Pons (tissue), 1 donor: ENCODE measurements around the gene SPNS2.
"Not testable (repeated sequence)": the region's sequence is repeated elsewhere in the genome, so short reads cannot be mapped to it uniquely, and the experiment has no call there.

Experiments used
- DNase-seq: peaks from one replicate; pipeline ENCODE4 v3.0.0-alpha.2; 2016; ENCODE audit warnings: low spot score

Gene SPNS2

DNA sequence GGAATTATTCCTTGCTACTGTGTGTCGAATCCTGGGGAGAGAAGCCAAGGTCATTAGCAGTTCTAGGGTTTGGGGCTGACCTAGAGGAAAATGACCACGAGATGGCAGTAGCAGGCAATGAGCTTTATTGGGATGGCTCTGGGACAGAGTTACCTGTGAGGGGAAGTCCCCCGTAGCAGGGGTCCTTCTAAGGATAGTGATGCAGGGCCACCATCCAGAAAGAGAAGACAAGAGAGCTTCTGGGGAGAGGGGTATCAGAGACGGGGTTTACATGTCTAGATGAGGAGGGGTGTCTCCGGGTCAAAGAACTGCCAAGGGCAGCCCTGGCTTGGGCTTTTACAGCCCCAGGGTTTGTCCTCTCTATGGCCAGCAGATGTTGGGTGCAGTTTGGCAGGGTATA lies 68.1 kb downstream of the SPNS2 start:
- peak; percentile 78 for DNase-seq

DNA sequence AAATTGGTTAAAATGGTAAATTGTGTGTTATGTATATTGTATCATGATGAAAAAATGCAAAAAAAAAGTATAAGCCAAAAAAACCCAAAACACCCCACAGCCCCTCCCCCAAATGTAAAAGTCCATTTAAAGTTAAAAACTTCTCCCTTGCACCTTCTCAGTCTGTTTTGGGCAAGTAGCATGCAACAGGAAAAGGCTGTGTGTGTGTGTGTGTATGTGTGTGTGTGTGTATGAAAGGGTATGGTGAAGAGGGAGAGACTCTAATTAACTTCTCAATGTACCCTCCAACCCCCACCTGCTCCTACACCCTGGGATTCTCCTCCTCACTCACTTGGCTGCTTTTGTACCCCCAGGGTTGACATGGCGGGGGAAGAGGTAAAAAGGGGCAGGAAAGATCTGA lies 70.9 kb downstream of the SPNS2 start:
- no peak for DNase-seq

DNA sequence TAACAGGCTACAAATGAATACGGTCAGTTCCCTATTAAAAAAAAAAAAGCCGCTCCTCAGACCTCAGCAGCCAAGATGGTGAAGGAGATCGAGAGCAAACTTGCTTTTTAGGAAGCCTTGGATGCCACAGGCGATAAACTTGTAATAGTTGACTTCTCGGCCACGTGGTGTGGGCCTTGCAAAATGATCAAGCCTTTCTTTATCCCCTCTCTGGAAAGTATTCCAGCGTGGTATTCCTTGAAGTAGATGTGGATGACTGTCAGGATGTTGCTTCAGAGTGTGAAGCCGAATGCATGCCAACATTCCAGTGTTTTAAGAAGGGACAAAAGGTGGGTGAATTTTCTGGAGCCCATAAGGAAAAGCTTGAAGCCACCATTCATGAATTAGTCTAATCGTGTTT lies 73.5 kb downstream of the SPNS2 start:
- no peak for DNase-seq

DNA sequence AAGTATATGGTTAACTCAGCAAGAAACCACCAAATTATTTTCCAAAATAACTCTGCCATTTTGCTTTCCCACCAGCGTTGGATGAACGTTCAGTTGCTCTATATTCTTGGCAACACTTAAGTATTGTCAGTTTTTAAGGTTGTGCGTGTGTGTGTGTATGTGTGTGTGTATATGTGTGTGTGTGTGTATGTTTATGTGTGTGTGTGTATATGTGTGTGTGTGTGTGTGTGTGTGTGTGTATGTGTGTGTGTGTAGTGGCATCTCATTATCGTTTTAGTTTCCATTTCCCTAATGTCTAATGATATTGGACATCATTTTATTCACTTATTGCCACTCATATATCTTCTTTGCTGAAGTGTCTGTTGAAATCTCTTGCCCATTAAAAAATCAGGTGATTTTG lies 74.4 kb downstream of the SPNS2 start:
- no peak for DNase-seq

DNA sequence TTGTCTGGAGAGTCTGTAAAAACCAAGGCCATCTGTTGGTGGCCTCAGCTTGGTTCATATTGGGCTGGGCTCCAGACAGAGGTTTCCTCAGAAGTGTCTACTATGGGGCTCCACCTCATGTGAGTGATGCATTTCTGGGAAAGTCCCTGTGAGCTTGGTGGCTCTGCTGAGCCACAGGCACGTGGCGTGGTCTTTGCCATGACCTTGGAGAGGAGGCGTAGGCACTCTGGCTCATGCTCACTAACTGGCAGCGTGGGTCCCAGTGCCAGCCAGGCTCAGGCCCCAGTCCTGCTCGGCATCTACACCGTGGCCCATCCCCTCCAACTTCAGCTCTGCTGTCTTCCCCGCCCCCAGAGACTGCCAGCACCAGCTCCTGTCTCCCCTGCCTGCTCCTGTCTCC lies 75.0 kb downstream of the SPNS2 start:
- no peak for DNase-seq

DNA sequence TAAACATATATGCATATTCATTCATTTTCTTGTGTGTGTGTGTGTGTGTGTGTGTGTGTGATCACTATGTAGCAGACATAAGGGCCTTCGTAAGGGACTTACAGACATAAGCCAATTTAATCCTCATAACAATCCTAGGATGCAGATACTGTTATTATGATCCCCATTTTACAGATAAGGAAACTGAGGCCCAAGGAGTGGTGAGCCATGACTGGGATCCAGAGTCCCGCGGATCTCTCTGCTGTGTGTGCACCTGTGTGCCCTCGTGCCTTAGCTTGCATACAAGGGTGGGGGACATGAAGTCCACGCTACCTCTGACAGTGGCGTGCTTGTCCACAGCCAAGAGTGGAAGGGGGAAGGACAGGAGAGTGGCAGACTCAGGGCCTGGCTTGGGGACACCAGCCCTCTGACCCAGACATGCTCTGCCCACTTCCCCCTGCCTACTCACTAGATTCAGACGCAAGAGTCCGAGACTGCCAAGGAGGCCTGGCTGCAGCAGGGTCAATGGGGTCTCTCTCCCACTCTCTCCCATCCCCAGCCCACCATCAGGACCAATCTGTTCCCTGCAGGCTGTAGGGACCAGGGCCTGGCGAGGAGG lies 75.9 kb downstream of the SPNS2 start:
- DNase-seq, result no peak

DNA sequence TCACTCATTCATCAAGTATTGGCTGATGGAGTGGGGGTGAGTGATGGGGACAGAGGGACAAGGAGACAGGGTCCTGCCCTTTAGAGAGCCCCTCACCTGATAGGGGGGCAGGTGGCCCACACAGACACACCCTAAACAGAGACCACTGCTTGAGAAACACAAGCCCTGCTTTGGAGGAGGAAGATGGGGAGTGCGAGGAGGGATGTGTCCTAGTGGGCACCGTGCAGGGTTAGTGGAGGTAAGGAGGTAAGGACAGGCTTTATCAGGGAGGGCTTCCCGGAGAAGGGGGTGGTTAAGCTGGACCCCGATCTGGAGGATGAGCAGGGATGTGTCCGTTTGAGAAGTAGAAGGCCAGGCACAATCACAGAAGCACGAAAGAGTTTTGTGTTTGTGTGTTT lies 77.5 kb downstream of the SPNS2 start:
- no peak for DNase-seq

DNA sequence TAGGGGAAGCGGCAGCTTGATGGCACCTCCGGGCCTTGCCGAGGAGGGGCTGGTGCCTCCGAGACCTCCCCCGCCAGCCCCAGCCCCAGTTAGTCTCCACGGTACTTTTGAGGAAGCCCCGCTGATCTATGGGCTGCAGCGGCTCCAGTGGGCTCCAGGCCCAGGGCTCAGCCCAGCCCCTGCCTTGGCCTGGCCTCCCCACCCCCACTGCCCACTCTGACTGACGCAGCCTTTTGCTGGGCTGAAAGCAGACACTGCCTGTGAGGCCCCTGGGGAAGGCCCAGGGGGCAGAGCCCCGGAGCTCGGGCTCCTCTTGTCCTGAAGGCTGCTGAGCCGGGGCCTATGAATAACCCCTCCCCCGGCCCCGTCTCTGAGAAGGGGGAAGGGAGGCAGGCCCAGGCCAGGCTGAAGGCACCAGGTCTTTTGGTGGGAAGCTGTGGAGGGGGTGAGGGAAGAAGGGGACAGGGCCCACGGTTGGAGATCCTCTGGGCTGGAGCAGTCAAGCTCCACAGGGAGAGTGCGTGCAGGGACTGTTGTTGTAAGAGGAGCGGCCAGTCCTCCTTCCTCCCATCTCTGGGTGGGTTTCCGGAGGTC lies 78.1 kb downstream of the SPNS2 start:
- no peak for DNase-seq

DNA sequence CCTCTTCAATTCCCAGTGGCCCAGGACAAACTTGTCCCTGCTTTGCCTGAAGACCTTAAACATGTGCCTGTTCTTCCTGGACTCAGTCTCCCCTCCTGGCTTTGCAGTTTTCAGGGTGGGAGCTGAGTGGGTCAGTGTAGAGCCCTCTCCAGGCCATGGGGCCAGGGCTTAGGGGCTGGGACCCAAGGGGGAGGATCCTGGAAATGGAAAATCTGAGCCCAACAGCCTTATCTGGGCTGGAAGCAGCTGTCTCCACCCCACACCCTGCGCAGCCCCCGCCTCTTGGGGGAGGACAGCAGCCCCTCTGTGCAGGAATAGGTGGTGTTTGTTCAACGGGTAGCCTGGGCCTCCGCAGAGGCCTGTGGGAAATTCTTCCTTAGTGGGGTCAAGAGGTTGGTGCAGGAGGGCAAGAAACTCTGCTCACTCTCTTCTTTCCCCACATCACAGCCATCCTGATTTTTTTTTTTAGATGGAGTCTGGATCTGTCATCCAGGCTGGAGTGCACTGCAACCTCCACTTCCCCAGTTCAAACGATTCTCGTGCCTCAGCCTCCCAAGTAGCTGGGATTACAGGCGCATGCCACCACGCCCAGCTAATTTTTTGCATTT lies 78.8 kb downstream of the SPNS2 start:
- no peak for DNase-seq

DNA sequence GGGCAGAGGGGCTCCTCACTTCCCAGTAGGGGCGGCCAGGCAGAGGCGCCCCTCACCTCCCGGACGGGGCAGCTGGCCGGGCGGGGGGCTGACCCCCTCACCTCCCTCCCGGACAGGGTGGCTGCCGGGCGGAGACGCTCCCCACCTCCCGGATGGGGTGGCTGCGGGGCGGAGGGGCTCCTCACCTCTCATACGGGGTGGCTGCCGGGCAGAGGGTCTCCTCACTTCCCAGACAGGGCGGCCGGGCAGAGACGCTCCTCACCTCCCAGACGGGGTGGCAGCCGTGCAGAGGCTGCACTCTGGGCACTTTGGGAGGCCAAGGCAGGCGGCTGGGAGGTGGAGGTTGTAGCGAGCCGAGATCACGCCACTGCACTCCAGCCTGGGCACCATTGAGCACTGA lies 79.7 kb downstream of the SPNS2 start:
- DNase-seq, result not testable (repeated sequence)

DNA sequence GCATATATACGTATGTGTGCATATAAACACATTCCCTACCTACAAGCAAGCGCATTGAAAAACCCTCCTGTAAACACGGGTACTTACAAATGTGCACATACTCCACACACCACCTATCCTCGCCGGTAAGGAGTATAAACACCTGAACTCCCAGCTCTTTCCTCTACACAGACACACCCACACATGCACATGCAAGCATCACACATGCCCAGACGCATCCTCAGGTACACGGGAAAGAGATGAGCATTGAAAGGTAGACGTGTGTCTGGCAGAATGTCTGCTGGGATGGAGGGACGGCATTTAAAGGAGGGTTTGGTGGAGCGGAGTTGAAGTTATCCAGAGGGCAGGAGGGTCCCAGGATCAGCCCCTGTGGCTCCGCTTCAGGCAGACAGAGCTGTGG lies 81.0 kb downstream of the SPNS2 start:
- no peak for DNase-seq

DNA sequence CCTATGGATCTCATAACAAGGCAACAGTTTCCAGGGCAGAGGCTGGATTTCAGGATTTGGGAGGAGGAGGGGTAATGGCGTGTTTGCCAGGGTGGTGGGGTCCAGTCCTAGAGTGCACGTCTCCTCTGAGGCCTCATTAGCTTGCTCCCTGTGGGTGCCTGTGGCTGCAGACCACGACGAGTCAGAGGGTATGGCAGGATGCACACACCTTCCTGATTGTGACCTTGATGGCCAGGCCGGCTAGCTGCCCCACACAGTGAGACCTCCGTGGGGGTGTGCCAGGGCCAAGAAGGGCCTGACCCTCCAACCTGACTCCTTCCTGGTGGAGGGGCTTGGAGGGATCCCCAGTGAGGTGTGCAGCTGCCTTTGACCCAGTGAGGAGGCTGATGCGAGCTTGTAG lies 81.6 kb downstream of the SPNS2 start:
- no peak for DNase-seq

DNA sequence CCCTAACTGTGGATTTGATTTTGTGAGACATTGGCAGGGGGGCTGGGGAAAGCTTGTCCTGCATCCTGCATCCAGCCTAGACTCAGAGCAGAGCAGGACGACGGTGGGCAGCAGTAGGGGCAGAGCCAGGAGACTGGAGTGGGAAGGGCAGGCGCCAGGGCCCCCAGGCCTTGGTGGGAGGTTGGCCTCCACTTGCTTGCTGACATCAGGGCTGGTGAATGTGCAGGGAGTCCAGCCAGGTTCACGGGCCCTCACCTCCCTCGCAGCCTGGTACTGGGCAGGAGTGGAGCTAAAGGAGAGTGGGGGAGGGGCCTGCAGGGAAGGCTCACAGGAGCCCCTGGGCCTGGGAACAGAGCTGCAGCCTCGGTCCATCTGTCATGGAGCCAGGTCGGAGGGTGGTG lies 83.4 kb downstream of the SPNS2 start:
- DNase-seq, result no peak

DNA sequence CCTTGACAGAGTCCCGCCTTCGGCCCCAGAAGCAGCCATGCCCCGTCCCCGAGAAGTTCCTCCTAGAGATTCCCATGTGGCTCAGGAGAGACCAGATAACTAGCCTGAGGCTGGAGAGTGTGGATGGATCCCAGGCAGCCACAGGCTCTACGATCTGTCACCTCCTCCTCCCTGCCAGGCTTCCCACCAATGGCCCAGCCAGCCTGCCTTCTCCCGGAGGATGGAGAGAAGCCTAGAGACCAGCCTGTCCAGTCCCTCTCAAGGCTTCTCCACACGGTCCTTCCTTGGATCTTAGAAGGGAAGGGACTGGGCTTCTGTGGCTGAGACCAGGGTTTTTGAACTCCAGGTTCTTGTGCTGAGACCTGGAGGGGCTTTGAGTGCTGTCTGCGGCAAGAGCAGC lies 84.0 kb downstream of the SPNS2 start:
- DNase-seq, result no peak

DNA sequence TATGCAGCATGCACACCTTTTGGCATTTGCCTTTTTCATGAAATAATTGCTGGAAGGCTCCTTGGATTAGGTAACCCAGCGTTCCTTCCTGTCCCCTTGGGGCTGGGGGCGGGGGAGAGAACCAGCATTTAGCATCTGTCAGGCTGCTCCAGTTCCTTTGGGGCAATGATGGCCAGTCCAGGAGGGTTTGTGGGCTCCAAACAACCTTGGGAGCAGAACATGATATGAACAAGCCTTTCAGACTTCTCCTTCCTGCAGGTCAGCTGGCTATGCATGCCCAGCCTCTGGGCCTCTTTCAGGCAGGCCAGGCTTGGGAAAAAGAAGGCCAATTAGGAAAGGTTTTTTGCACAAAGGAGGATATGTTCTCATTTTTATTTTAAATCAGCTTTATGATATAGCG lies 84.5 kb downstream of the SPNS2 start:
- DNase-seq, result no peak

DNA sequence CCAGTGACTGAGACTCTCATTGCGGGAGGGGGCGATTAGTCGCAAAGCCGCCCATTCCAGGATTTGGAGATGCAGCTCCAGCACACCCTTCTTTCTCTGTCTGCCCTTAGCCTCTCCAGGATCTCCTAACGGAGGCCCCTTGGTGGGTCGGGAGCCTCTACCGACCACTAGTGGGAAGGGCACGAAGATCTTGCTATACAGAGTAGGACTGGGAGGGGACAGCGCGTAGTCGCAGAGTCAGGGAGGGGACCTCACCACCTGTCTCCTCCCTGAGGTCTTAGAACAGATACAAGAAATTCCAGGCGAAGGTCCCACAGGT lies 85.1 kb downstream of the SPNS2 start:
- no peak for DNase-seq

DNA sequence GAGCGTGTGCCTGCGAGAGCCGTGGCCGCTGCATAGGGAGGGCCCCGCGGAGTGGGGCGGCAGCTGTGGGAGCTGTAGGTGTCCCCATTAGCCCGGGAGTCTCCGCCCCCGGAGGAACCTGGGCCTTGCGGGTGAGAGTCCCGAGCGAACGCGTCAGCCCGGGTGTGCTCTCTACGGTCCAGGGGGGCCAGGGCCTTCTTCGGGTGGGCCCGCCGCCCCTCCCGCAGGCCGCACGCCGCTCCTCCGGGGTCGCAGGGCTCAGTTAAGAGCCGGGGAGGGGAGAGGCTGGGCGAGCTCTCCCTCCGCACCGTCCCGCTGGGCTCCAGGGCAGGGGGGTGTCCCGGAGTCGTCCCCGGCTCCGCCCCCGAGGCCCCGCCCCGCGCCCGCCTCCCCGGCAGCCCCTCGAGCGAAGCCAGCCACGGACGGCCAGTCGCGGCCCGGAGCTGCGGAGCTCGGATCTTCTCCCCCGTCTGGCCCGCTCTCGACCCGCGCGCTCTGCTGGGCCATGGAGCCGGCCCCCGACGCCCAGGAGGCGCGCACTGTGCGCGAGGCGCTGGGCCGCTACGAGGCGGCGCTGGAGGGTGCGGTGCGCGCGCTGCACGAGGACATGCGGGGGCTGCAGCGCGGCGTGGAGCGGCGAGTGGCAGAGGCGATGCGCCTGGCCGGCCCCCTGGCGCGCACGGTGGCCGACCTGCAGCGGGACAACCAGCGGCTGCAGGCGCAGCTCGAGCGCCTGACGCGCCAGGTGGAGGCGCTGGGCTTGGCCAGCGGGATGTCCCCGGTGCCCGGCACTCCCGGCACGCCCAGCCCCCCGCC lies 85.6 kb downstream of the SPNS2 start, which contains the start of gene SMTNL2:
SMTNL2 (plus strand) TSS at position 429 of the 816 bp plus-strand sequence; CDS start at position 506, 77 bp downstream.
- no peak for DNase-seq

DNA sequence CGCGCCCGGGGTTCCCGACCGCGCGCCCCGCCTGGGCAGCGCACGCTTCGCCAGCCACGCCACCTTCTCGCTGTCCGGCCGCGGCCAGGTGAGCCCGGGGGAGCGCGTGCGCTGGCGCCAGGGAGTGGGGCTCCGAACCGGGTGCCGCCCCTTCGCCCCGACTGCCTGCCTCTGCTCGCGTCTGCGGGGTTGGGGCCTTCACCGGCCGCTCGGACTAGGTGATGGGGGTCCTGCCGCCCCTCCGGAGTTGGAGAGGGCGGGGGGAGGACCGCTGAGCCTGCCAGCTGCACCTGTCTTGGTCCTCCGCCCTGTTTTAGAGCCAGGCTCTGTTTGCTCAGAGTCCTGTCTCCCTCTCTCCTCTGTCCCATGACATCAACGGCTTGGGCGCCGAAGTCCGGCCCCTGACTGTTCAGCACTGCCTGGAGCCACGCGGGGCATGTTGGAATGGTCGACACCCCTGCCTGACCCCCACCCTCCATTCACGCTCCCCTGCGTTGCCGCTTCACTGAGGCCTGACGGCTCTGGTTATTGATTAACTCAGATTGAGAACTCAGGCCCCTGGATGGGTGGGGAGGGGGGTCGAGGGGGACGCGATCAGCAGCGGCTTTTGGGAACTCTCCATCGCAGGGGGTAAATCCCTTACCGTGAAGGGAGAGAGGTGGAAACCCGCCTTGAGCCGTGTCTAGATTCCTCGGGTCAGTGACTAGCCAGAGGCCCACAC lies 86.4 kb downstream of the SPNS2 start:
- DNase-seq, result no peak

DNA sequence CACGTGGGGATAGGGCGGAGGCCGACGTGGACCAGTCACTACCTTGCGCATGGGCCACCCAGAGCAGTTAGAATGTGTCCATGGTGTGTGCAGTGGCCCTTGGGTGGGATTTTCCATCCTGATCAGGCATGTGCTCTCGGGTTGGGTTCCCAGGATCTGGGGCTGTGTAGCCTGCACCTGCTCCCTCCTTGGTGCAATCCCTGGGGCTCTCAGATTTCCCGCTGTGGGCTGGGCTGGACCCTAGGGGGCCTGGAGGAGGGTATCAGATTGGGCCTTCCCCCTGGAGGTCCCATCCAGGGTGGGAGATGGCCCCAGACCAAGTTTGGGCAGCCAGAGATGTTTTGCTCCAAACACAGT lies 86.9 kb downstream of the SPNS2 start:
- no peak for DNase-seq

DNA sequence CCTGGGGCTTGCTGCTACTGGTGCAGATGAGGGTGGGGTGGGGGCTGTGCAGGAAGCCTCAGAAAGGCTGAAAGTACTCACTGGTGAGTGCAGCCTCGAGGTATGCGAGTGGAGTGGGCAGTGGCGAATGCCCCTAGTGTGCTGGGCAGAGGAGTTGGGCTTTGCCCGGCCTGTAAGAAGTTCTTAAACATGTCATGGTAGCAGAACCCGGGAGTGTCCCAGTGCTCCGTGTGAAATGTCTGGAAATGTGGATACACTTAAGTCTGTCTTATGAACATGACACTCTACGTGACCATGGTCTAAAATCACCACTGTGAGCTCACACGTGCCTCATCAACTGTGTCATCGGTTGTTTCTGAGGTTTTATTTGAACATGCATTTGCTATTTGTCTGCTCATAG lies 87.4 kb downstream of the SPNS2 start:
- no peak for DNase-seq

DNA sequence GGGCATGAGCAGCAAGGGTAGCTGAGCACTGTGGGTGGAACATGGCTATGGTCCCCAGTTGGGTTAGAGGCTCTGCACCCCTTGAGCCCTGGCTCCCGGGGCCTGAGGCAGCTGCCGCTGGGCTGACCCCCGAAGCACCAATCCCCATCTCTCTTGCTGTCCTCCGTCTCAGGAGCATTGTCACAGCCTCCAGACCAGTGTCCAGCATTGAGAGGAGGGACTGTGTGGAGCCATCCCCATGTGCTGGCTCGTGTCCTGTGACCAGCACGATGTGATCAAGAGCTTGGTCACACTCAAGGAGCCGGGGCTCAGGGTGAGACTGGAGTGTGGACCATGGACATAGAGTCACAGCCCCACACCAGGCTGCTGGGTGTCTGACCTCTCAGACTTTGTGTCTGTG lies 88.5 kb downstream of the SPNS2 start:
- no peak for DNase-seq

DNA sequence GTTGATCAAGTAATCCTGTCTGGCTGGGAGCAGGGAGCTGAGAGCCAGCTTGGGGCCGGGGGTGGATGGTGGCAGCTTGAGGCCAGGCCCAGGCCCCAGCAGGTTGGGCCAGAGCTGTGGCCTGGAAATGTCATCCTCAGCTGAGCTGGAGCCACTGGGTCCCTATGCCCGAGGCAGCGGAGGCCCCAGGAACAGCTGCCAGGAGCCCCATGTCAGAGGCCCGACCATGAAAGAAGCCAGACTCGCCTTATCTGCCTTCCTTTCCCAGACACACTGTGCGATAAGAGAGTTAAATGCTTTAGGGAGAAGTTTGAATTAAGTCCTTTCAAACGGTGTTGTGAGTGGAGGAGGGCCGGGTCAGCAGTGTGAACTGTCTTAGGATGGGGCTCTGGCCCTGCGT lies 89.1 kb downstream of the SPNS2 start:
- no peak for DNase-seq

DNA sequence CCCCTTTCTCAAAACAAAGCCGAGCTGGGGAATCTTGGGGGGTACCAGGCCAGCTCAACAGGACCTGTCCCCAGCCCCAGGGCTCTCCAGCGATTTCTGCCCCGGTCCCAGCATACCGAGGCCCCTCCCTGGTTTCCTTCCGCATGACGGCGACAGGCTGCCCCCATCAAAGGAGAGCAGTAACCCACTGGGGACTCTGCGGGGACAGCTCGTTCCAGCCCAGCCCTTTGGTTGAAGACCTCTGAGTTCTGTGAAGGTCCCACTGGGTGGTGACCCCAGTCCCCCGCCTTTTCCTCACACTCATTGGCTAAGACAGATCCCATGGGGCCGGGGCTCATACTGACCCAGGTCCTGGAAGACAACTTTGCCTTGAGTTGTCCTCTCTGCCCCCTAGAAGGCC lies 89.7 kb downstream of the SPNS2 start:
- DNase-seq, result no peak
